ENCODE data around the gene FCN2.

DNA sequence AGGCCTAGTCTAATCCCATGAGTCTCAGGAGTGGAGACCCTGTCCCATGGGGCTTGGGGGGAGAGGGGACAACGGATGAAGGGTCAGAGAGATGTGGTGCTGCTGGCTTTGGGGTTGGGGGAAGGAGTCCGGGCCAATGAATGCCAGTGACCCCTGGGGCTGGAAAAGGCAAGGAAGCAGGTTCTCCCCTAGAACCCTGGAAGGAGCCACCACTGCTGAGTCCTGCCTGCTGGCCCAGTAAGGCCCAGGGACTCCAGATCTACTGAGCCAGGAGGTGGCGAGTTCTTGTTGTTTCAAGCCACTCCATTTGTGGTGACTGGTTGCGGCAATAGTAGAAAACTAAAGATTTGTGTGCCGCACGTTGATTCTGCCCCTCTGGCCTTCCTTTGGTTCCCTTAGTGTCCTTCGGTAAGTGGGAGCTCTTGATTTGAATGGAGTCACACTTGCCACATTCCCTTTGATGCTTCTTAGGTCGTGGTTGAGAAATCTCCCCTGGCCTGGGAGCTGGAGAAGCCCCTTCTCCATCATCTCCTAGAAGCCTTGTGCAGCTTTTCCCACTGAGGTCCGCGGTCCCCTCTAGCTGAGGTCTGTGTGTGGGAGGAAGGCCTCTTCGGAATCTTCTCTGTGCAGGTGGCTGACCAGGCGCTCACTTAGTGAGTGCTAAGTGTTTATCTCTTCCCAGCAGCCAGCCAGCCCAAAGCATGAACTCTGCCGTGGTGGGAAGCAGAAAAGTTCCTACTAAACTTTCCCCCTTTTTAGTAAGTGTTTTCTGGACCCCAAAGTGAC, 28.1 kb downstream of the FCN2 start:
- no peak for TF ChIP-seq ZBTB49 (CRISPR knock-in tag; IDR thresholded peaks at IDR 0.05; ENCODE audit: borderline replicate concordance)
- TF ChIP-seq POLR2AphosphoS5 (IDR thresholded peaks at IDR 0.05; ENCODE audit: control insufficient read depth, insufficient read depth, low read depth, low read length) = no peak

All from K562 (cell line).